Esophagus muscularis mucosa (tissue), 3 donors: ENCODE results near the gene METAP1D.

Experiments used
- POLR2A ChIP-seq: fragments of 450-650 bp; IDR thresholded peaks from one replicate; pipeline ENCODE4 v1.6.1; 2017; ENCODE audit warnings: antibody characterized with exemption, moderate library complexity, mild to moderate bottlenecking, low read depth
- POLR2AphosphoS5 ChIP-seq, 2 donors: sonication (generic); formaldehyde crosslinking; IDR thresholded peaks; one replicate each; pipeline ENCODE4 v1.6.1; 2017; ENCODE audit warnings: antibody characterized with exemption in 2 of 2
- TF ChIP-seq, protein P1 (sequence below), 3 experiments: fragments of 200-600 bp in 2 of 3; fragments of 450-650 bp in 1 of 3; sonication (generic) in 2 of 3; IDR thresholded peaks; one replicate each; pipeline ENCODE4 v1.5.1; 2017 to 2019; ENCODE audit warnings: antibody characterized with exemption in 3 of 3, mild to moderate bottlenecking in 2 of 3, moderate library complexity in 1 of 3

- TF ChIP-seq POLR2A (no peak), POLR2AphosphoS5 (IDR thresholded peaks at IDR 0.05) (no peak)
- TF ChIP-seq, protein P1, sequence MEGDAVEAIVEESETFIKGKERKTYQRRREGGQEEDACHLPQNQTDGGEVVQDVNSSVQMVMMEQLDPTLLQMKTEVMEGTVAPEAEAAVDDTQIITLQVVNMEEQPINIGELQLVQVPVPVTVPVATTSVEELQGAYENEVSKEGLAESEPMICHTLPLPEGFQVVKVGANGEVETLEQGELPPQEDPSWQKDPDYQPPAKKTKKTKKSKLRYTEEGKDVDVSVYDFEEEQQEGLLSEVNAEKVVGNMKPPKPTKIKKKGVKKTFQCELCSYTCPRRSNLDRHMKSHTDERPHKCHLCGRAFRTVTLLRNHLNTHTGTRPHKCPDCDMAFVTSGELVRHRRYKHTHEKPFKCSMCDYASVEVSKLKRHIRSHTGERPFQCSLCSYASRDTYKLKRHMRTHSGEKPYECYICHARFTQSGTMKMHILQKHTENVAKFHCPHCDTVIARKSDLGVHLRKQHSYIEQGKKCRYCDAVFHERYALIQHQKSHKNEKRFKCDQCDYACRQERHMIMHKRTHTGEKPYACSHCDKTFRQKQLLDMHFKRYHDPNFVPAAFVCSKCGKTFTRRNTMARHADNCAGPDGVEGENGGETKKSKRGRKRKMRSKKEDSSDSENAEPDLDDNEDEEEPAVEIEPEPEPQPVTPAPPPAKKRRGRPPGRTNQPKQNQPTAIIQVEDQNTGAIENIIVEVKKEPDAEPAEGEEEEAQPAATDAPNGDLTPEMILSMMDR (IDR thresholded peaks at IDR 0.05), result no peak
These were observed 98.5 kb downstream of the METAP1D start for GRCh38 chr2:172098287-172098649.
